T-cell (primary cell): ENCODE measurements around the gene NUDT6. TPM values are rescaled to one million over a fixed set of nuclear protein-coding genes. Genes with fewer than 3 reads are reported as not detected.
A peak's percentile ranks its signal among the peaks of the same experiment; 100 is the strongest.

ENCODE experiments used
- ATAC-seq, 4 experiments: fragments of 200-7000 bp in 3 of 4; fragments of 150-1000 bp in 1 of 4; cut with Tn5 transposase; replicated peaks in 1 of 4; 1 replicate in 3 of 4; 2 replicates in 1 of 4; pipeline ENCODE4 v1.10.0; 2021; ENCODE audit warnings: moderate library complexity in 3 of 4, mild to moderate bottlenecking in 2 of 4, moderate number of reproducible peaks in 1 of 4
- CTCF ChIA-PET, 2 donors: fragments of 300-600 bp; sonication (Branson Sonifier 250); formaldehyde crosslinking; loops; one replicate each; lab custom pipeline; 2022; ENCODE audit warnings: antibody characterized with exemption in 2 of 2; lab: Charles Lee
- POLR2A ChIA-PET, 2 donors: fragments of 300-600 bp; sonication (Branson Sonifier 250); formaldehyde crosslinking; loops; one replicate each; lab custom pipeline; 2022; ENCODE audit warnings: antibody characterized with exemption in 2 of 2; lab: Charles Lee
- DNase-seq, 35 experiments: peaks; one replicate each; pipeline versions ENCODE4 v3.0.0 to v3.0.0-alpha.2; 2013 to 2023
- H3K27ac ChIP-seq: one replicate; pipeline ENCODE4 v1.5.1; 2013; ENCODE audit warnings: low read length
- H3K27me3 ChIP-seq, 2 experiments: replicated peaks in 1 of 2; 1 replicate in 1 of 2; 2 replicates in 1 of 2; pipeline versions ENCODE4 v1.6.1 to v1.7.0; 2013; ENCODE audit warnings: low read length in 1 of 2, mixed read lengths in 1 of 2; ENCODE audit not compliant: control insufficient read depth in 2 of 2, insufficient read depth in 2 of 2; ENCODE audit errors: extremely low read depth in 1 of 2
- H3K36me3 ChIP-seq, 2 donors: 1 replicate in 1 of 2; 2 replicates in 1 of 2; pipeline versions ENCODE4 v1.6.1 to v1.7.0; 2013; ENCODE audit warnings: low read length in 1 of 2; ENCODE audit not compliant: control insufficient read depth in 2 of 2, insufficient read depth in 1 of 2; ENCODE audit errors: extremely low read depth in 1 of 2
- H3K4me1 ChIP-seq, 2 experiments: 1 replicate in 1 of 2; 2 replicates in 1 of 2; pipeline versions ENCODE4 v1.6.1 to v1.7.0; 2013; ENCODE audit warnings: low read length in 2 of 2, mixed read lengths in 1 of 2; ENCODE audit not compliant: insufficient read depth in 2 of 2, control insufficient read depth in 1 of 2; ENCODE audit errors: extremely low read depth in 1 of 2
- H3K4me3 ChIP-seq, 2 donors: 1 replicate in 1 of 2; 2 replicates in 1 of 2; pipeline versions ENCODE4 v1.5.1 to v1.7.0; 2013; ENCODE audit warnings: mild to moderate bottlenecking in 2 of 2, low read length in 1 of 2, moderate library complexity in 1 of 2; ENCODE audit not compliant: control insufficient read depth in 1 of 2; ENCODE audit errors: extremely low read depth in 1 of 2
- H3K9me3 ChIP-seq: 2 replicates; pipeline ENCODE4 v1.7.0; 2013
- H3K27ac Mint-ChIP-seq, 2 donors: one replicate each; pipeline ENCODE4 v1.8.0; 2020 to 2021; ENCODE audit warnings: mild to moderate bottlenecking in 2 of 2, mixed read lengths in 2 of 2
- H3K27me3 Mint-ChIP-seq, 2 donors: one replicate each; pipeline ENCODE4 v1.8.0; 2021 to 2022; ENCODE audit warnings: mixed read lengths in 2 of 2
- H3K36me3 Mint-ChIP-seq: one replicate; pipeline ENCODE4 v1.8.0; 2021; ENCODE audit warnings: mixed read lengths
- H3K4me1 Mint-ChIP-seq, 3 donors: one replicate each; pipeline ENCODE4 v1.8.0; 2020 to 2022; ENCODE audit warnings: mixed read lengths in 3 of 3, mild to moderate bottlenecking in 1 of 3
- H3K4me3 Mint-ChIP-seq, 3 donors: one replicate each; pipeline ENCODE4 v1.8.0; 2020 to 2022; ENCODE audit warnings: mild to moderate bottlenecking in 3 of 3, mixed read lengths in 3 of 3, moderate library complexity in 3 of 3
- H3K9me3 Mint-ChIP-seq, 3 donors: one replicate each; pipeline ENCODE4 v1.8.0; 2020 to 2022; ENCODE audit warnings: mixed read lengths in 3 of 3
- WGBS: methylation state at CpG from one replicate; pipeline ENCODE4 v1.1.5; 2013; ENCODE audit warnings: missing lambda C conversion rate; ENCODE audit not compliant: insufficient coverage; 5-methylcytosine and 5-hydroxymethylcytosine counted together
- total RNA-seq, 35 experiments: library from RNA in 6 of 35; stranded (reverse) in 6 of 35; fragments of 120-200 nt in 1 of 35; gene quantifications; one replicate each; pipeline versions ENCODE4 v1.2.1 to v1.2.4 and lab custom pipeline; 2013 to 2026

The NUDT6 gene, protein sequence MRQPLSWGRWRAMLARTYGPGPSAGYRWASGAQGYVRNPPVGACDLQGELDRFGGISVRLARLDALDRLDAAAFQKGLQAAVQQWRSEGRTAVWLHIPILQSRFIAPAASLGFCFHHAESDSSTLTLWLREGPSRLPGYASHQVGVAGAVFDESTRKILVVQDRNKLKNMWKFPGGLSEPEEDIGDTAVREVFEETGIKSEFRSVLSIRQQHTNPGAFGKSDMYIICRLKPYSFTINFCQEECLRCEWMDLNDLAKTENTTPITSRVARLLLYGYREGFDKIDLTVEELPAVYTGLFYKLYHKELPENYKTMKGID
- total RNA-seq, result 1 to 10 TPM; 1.3 to 4.4 (median 2.3) TPM
- total RNA-seq (2013), result 4.3 TPM
- total RNA-seq (lab: John Stamatoyannopoulos, UW), result 0.16 to 6.2 (median 1.7) reads per million in 29 experiments

DNA sequence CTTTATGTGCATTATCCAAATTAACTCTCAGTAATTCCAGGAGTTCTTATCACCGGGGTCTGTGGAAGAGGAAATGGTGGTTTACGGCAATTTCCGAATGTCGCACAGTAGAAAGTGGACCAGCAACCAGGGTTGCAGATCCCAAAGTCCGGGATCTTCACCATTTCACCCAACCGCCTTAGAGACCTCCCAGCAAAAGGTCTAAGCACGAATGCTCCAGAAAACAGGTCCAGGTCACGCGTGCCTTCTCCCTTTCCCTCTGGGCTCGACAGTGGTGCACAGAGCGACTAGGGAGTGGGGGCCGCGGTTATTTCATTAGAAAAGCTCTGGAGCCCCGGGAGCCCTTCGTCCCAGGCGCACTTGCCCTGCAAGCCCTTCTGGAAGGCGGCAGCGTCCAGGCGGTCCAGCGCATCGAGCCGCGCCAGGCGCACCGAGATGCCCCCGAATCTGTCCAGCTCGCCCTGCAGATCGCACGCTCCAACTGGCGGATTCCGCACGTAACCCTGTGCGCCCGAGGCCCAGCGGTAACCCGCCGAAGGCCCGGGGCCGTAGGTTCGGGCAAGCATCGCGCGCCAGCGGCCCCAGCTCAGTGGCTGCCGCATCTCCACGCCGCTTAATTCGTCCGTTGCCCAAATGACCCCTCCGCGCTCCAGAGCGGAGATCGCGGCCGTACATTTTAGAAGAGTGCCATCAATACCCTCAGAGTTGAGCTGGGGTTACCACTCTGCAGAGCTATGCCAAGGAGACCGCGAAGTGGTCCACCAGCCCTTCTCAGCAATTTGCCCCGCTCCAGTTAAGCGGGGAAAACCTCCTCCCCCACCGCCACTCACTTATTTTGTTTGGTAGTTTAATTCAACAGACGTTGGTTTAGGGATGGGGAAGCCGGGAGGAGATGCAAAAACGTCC, at the start of gene NUDT6:
NUDT6 (minus strand) TSS at position 627 of the 906 bp plus-strand sequence; CDS start at position 602, 25 bp downstream.
- Histone ChIP-seq H3K9me3 (no peaks in the 10 kb centered on the region), H3K27ac (peak within 1 kb of the TSS; percentile 71), H3K36me3 (no peaks in the 10 kb centered on the region), H3K27me3 (peaks cover 0 to 3% of the 10 kb centered on the region in 2 experiments), H3K4me1 (peaks cover 10 to 12% of the 10 kb centered on the region in 2 experiments), H3K4me3 (peak within 1 kb of the TSS; percentile 78 to 91)
- H3K36me3 Mint-ChIP-seq, result no peaks in the 10 kb centered on the region
- WGBS, result under 1% methylated on average over 50 of the region's 63 CpGs
- ChIA-PET POLR2A (interaction anchor here (0.5 to 0.6 kb wide), 2 partner anchors 8 to 291 kb away, joined by 3 to 7 read pairs; no protein-coding TSS in a partner anchor), CTCF (interaction anchor here (0.5 to 1.4 kb wide), 4 partner anchors 9 to 190 kb away, joined by 4 to 12 read pairs (median 4); partner anchors contain the start of gene BBS12 (in 1 of the 2))
- peak within 1 kb of the TSS in 1 of 3 donors; percentile 99 for H3K4me3 Mint-ChIP-seq
- no peaks in the 10 kb centered on the region for H3K27me3 Mint-ChIP-seq
- no peaks in the 10 kb centered on the region for H3K9me3 Mint-ChIP-seq
- peak within 1 kb of the TSS; percentile 93 to 97 for H3K27ac Mint-ChIP-seq
- DNase-seq, result peak in 25 of 35 experiments; percentile 1 to 44 (median 13)
- H3K4me1 Mint-ChIP-seq, result peaks cover 0 to 13% (median 10%) of the 10 kb centered on the region in 3 donors
- peak; percentile 46 to 57 (median 53) for ATAC-seq

DNA sequence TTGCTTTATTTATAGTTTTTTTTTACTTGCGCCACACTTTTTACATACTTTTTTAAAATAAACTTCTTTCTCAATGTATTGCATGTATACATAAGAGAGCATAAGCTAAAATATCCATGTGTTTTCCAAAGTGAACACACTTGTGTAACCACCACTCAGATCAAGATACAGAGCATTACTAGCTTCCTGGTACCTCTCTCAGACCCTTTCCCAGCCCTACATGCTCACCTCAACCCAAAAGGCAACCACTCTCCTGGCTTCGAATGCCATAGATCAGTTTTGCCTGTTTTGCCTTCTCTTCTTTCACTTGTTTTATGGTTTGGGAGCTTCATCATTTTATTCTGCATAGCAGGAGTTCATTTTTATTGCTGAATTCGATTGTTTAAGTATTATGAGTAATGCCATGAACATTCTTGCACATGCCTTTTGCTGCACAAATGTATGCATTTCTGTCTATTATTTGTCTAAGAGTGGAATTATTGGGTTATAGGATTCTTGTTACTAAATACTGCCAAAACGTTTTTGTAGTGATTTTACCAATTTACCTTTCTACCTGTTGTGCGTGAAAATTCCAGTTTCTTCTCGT, 45.9 kb upstream of the NUDT6 start:
- H3K27me3 ChIP-seq, result no peaks in the 10 kb centered on the region

DNA sequence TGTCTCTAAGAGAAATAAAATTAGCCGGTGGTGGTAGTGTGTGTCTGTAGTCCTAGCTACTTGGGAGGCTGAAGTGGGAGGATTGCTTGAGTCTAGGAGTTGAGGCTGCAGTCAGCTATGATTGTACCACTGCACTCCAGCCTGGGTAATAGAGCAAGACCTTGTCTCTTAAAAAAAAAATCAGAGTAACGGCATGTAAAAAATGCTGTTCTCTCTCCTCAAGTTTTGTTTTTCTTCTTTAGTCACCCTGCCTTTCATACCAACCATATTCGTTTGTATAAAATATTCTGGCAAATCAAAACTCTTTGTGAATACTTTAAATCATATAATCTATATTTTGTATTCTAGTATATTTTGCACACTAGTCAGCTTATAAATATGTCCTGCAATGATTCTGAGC, 44.8 kb upstream of the NUDT6 start:
- no peaks in the 10 kb centered on the region for H3K27me3 Mint-ChIP-seq
- Histone ChIP-seq H3K36me3 (no peaks in the 10 kb centered on the region), H3K4me1 (no peaks in the 10 kb centered on the region), H3K9me3 (no peaks in the 10 kb centered on the region), H3K4me3 (no peak overlapping the region), H3K27ac (no peak overlapping the region), H3K27me3 (no peaks in the 10 kb centered on the region)
- ChIA-PET POLR2A (no interaction called here), CTCF (no interaction called here)
- WGBS, result 100% methylated on average over 1 of the region's 3 CpGs
- H3K4me3 Mint-ChIP-seq, result no peak overlapping the region
- ATAC-seq (no peak), DNase-seq (no peak)
- no peak overlapping the region for H3K27ac Mint-ChIP-seq
- H3K4me1 Mint-ChIP-seq, result peaks cover 0 to 10% (median 9%) of the 10 kb centered on the region in 3 donors
- no peaks in the 10 kb centered on the region for H3K9me3 Mint-ChIP-seq
- peaks cover 25% of the 10 kb centered on the region for H3K36me3 Mint-ChIP-seq

More for the DNA sequence above, 45.9 kb upstream of the NUDT6 start:
- WGBS, result no CpG with 5 or more reads among the region's 6 CpGs
- Histone ChIP-seq H3K36me3 (no peaks in the 10 kb centered on the region), H3K4me1 (no peaks in the 10 kb centered on the region), H3K4me3 (no peak overlapping the region), H3K27ac (no peak overlapping the region), H3K9me3 (no peaks in the 10 kb centered on the region)
- Mint-ChIP-seq H3K27ac (no peak overlapping the region), H3K36me3 (peaks cover 22% of the 10 kb centered on the region), H3K4me3 (no peak overlapping the region), H3K27me3 (no peaks in the 10 kb centered on the region), H3K4me1 (peaks cover 0 to 8% (median 7%) of the 10 kb centered on the region in 3 donors), H3K9me3 (no peaks in the 10 kb centered on the region)
- no peak for DNase-seq
- ChIA-PET CTCF (no interaction called here), POLR2A (no interaction called here)
- ATAC-seq, result no peak

DNA sequence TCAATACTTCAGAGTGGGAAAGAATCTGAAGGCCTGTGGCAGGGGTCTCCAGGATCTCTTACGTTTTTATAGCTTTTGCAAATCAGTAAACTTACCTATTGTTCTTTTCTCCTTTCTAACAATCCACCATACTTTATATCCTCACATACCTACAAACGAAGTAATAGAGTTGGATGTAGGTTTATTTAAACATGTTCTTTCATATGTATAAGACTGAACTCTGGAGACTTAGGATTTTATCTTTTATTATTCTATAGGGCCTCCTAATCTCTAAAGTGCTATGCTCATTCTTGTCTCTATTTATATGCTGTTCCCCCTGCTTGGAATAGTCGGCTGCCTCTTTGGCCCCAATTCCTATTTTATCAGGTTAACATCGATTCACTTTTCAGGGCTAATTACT, 43.8 kb upstream of the NUDT6 start:
- DNase-seq (no peak), ATAC-seq (no peak)
- Mint-ChIP-seq H3K9me3 (no peaks in the 10 kb centered on the region), H3K4me1 (peaks cover 0 to 9% (median 8%) of the 10 kb centered on the region in 3 donors), H3K36me3 (peaks cover 34% of the 10 kb centered on the region), H3K27ac (no peak overlapping the region), H3K4me3 (no peak overlapping the region), H3K27me3 (no peaks in the 10 kb centered on the region)
- H3K9me3 ChIP-seq, result no peaks in the 10 kb centered on the region
- no peak overlapping the region for H3K27ac ChIP-seq
- no CpG with 5 or more reads among the region's 4 CpGs for WGBS
- no peaks in the 10 kb centered on the region for H3K27me3 ChIP-seq
- H3K4me1 ChIP-seq, result no peaks in the 10 kb centered on the region
- no peak overlapping the region for H3K4me3 ChIP-seq
- ChIA-PET POLR2A (no interaction called here), CTCF (interaction anchor here (0.6 to 1.0 kb wide), 2 partner anchors 547 to 705 kb away, joined by 3 to 9 read pairs; no protein-coding TSS in a partner anchor)
- no peaks in the 10 kb centered on the region for H3K36me3 ChIP-seq

DNA sequence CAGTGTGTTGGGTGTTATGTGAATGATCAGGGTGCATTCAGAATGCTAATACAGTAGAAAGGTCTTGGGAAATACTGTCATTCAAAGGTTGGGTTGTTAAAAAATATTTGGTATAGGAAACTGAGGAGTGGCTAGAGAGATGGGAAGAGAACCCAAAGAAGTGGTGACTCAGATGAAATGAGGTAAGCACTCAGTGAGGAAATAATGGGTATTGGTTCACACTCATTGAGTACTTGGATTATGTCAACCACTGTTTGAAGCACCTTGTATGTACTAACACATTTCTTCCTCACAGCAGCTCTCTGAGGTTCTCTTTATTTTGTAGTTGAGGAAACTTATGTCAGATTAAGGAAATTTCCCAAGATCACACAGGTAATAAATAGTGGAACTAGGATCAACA, 40.8 kb upstream of the NUDT6 start:
- Histone ChIP-seq H3K4me3 (no peak overlapping the region), H3K27ac (no peak overlapping the region), H3K4me1 (no peaks in the 10 kb centered on the region), H3K36me3 (peaks cover 0 to 6% of the 10 kb centered on the region in 2 donors), H3K9me3 (no peaks in the 10 kb centered on the region), H3K27me3 (no peaks in the 10 kb centered on the region)
- DNase-seq (no peak), ATAC-seq (no peak)
- CTCF ChIA-PET, result no interaction called here
- Mint-ChIP-seq H3K4me3 (no peak overlapping the region), H3K27ac (no peak overlapping the region), H3K4me1 (peaks cover 3 to 6% (median 5%) of the 10 kb centered on the region in 3 donors), H3K27me3 (no peaks in the 10 kb centered on the region), H3K9me3 (no peaks in the 10 kb centered on the region), H3K36me3 (peaks cover 35% of the 10 kb centered on the region)
- POLR2A ChIA-PET, result no interaction called here

DNA sequence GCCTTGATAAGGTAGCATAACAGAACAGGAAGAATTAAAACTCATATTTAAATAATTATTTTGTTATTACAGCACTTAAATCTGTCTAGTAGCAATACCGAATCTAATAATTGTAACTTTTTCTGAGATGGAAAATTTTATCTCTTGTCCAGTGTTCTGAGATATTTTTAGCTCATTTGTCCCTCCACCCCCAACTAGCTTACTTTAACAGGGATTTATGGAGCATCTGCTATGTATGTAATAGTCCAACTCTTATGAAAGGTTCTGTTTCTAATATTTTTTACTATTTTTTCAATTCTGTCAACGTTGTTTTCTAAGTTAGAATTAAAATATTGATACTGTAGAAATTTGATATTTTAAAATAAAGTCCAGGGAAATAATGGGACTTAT, 38.2 kb upstream of the NUDT6 start:
- Mint-ChIP-seq H3K9me3 (no peaks in the 10 kb centered on the region), H3K36me3 (peaks cover 40% of the 10 kb centered on the region), H3K4me3 (no peak overlapping the region), H3K27me3 (no peaks in the 10 kb centered on the region), H3K4me1 (peaks cover 2 to 6% (median 3%) of the 10 kb centered on the region in 3 donors), H3K27ac (no peak overlapping the region)
- Histone ChIP-seq H3K4me1 (no peaks in the 10 kb centered on the region), H3K9me3 (no peaks in the 10 kb centered on the region), H3K27ac (no peak overlapping the region), H3K27me3 (no peaks in the 10 kb centered on the region), H3K4me3 (no peak overlapping the region), H3K36me3 (peaks cover 0 to 10% of the 10 kb centered on the region in 2 donors)
- ATAC-seq, result no peak
- DNase-seq, result no peak
- no CpG with 5 or more reads among the region's 2 CpGs for WGBS
- CTCF ChIA-PET, result no interaction called here
- POLR2A ChIA-PET, result interaction anchor here in 1 of 2 donors (0.5 kb wide), 1 partner anchor 439 kb away, joined by 12 read pairs; no protein-coding TSS in a partner anchor
